ENCODE measurements around the gene KBTBD3.

Gene KBTBD3, protein sequence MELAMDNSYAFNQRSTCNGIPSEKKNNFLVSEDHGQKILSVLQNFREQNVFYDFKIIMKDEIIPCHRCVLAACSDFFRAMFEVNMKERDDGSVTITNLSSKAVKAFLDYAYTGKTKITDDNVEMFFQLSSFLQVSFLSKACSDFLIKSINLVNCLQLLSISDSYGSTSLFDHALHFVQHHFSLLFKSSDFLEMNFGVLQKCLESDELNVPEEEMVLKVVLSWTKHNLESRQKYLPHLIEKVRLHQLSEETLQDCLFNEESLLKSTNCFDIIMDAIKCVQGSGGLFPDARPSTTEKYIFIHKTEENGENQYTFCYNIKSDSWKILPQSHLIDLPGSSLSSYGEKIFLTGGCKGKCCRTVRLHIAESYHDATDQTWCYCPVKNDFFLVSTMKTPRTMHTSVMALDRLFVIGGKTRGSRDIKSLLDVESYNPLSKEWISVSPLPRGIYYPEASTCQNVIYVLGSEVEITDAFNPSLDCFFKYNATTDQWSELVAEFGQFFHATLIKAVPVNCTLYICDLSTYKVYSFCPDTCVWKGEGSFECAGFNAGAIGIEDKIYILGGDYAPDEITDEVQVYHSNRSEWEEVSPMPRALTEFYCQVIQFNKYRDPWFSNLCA

DNA sequence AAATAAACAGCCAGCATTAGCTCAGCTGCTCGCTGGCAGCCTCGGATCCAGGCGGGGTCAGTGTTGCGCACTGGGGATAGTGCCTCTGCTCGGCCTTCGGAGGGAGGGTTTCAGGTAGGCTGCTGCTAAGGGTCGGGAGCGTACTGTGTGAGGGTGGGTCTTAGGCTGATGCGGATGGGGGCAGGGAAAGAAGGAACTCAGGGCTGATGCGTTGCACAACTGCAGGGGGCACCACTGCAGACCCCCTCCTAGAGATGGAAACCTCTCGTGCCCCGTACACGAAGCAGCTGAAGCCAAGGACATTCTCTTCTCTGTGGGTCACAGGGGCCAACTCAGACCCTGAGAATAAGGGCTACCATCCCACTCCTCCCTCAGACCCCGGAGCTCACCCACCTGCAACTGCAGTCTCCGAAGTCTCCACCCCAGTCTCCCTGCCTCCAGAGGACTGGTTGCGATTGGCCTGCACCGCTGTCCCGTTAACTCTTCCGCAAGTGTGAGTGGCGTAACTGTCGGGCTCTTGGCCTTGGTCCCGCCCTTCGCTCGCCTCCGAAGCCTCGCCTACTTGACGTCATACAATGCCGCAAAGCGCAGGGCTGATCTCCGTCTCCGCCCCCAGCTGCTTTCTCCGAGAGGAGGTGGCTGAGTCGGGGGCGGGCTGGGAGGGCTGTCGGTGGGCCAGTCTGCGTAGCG, at the start of gene KBTBD3:
TSS of gene KBTBD3 (minus strand) at position 429 of the 690 bp plus-strand sequence. CDS start 18,250 bp downstream, outside the sequence.
- peak; percentile 98 for DNase-seq

DNA sequence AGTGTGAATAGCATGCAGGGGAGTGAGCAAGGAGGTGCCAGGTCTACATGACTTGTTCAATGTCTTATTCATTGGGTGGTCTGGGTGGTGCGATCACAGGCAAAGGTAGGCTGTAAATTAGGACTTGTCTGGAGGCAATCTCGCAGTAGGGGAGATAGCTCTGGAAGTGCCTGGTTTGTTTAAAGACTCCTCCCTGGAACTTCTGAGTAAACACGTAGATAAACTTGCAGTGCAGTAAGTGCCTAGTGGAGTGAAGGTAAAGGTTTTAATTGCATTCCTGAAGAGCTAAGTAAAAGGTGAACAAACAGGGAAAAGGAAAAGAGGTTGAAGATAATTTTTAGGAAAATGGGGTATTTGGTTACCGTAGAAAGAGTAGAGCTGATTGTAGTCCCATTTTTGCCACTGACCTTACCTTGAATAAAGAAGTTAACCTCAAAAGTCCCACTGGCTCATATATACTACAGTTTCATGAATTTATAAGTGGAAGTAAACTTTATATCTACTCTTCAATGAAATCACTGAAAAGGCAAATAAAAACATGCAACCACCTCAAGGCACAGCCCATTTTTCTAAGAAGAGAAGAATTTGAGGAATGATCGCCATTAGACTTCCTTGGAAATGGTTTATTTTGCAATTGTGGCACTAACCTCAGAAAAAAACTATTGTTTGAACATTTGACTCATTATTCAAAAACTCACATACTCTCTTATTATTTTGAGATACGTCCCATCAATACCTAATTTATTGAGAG, 44.6 kb upstream of the KBTBD3 start:
- no peak for DNase-seq

DNA sequence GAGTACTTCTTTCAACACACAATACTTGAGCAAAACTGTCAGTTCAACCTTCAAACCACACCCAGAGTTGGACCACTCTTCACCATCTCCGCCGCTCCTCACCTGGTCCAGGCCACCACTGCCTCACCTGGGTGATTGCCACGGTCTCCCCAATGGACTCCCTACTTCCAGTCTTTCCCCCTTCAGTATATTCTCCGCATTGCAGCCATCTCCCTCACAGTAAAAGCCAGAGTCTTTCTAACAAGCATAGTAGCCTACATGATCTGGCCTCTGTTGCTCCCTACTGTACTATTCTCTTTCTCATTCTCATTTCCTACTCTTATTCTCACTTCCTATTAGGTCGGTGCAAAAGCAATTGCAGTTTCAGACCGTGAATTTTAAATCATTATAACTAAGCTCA, 28.8 kb upstream of the KBTBD3 start:
- DNase-seq, result no peak

DNA sequence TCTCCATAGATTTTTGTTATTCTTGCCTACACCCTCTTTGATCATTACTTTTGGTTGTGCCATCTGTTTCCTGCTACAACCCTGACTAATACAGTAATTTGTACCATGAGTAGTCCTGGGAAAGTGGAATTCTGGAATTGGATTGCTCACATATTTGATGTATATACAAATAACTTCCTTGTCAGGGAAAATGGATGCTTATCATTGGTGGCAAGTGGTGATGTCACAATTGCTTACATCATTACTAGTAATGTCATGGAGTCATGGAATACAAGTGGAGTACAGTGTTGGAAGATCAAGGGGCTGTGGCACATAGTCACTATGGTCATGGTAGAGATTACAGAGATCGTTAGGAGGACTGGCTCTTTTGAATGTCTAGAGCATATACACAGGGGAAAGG, 24.7 kb upstream of the KBTBD3 start:
- no peak for DNase-seq

DNA sequence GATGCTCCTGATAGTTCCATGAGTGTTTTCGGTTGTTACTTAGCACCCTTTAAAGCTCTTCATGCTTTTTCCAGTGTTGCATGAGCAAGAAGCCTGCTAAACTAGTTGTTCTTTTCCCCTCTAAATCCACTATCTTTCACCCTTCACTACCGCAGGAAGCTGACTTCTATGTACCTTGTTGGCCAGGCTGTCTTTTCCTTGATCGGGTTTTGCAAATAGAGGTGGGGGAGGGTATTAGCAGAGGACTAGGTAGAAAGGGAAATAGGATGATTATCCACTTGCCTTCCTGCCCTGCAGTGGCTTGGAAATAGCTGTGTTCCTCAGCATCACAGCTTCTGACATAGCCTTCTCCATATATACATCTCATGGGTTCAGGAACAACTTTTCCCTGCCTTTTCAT, 24.2 kb upstream of the KBTBD3 start:
- no peak for DNase-seq

DNA sequence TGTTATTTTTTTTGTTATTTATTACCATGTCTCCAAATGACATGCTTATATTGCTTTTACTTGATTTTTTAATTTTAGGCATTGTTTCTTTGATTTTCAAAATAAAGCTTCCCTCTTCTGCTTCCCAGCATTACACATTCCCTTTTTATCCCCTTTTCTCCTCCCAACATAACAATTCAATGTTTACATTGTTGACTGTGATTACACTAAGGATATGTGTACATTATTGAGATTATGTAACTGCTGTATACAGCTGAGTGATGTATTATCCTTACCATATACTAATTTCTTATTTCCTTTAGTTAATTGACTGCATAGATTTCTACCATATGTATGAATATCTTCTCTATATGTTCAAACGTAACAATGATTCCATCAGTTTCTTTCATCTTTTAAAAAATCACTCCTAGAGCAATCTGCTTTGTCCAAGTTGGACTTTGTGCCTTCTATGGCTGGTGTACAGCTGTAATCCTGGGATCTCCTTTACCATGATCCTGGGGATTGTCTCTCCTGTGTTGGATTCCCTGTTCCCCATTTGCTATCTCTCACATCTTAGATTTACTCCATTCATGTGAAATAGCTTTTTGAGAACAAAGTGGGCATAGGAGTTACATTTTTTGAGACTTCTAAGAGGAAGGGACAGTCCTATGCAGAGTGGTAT, 21.9 kb upstream of the KBTBD3 start:
- DNase-seq, result no peak

DNA sequence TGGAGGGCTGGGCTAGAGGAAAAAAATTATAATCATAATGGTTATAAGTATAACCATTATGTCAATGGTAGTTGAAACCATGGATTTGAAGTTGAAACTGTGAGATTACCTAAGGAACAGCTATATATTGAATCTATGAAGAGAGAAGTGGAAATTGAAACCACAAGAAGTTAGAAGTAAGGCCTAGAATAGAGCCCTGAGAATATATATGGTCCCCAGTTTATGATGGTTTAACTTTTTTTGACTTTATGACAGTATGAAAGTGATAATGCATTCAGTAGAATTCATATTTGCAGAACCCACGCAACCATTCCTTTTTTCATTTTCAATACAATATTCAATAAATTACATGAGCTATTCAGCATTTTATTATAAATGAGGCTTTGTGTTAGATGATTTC, 15.3 kb upstream of the KBTBD3 start:
- no peak for DNase-seq

DNA sequence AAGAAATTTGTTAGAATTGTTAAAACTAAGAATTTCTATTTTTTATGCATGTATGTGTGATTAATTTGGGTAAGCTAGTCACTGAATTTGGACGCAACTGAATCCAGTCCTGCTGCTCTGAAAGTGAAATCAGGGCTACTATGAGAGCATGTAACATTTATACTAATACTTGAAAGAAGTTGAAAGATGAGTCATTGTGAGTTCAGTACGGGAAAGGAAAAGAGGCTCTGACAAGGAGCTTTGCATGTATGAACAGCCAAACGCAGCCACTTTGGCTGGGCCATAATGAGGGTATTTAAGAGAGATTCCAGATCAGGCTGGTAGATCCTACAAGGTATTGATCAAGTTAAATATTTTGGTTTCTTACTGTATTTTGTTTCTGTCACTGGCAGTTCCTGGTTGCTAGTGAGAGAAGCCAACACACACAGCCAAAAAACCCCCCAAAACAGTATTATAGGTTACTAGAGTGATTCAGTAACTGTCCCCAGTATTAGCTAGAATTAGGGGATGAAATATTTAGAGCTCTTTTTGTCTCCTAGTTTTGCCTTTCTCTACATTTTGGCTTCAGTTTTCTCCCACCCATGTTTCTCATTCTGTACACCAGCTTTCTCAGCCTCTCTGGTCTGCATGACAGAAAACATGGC, 14.5 kb upstream of the KBTBD3 start:
- DNase-seq, result no peak

DNA sequence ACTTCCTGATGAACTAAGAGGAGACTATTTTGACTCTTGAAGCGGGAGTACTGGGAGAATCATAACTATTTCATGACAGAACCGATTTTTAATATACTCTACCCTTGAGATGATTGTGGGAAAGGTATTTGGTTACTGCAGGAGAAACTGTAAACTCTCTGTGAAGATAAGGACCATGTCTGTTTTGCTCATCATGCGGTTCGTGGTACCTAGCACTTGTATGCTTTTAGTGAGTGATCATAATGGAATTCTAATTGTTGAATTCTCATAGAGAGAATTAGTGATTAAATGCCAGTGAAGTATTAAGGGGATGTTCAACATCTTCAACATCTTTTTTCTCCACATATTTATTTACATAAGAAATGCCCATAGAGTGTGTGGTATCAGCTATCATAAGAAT, 11.7 kb upstream of the KBTBD3 start:
- DNase-seq, result no peak

DNA sequence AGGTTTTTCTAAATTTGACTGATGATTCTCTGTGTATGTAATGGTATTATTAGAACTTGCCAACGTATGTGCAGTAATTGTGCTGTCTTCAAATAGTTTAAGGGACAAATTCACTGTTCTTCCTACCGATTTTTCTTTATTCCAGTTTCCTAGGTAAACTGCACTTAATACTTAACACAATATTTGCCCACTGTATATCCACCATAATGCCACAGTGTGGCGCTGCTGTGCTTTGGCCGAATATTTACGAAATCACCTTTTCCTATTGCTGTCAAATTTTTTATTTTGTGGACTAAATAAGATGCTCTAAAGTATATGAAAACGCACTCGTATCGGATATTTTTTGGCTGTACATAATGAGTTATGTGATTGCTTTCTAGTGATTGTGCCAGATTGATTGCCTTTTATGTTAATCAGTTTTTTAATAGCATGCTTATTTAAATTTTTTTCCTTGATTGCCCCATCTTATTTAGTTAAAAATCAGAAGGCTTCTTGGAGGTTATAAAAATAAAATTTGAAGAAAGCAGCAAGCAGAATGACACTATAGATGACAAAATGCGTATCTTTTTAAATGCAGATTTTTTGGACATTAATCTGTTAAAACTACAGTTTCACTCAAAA, 10.8 kb upstream of the KBTBD3 start:
- DNase-seq, result peak; percentile 72

DNA sequence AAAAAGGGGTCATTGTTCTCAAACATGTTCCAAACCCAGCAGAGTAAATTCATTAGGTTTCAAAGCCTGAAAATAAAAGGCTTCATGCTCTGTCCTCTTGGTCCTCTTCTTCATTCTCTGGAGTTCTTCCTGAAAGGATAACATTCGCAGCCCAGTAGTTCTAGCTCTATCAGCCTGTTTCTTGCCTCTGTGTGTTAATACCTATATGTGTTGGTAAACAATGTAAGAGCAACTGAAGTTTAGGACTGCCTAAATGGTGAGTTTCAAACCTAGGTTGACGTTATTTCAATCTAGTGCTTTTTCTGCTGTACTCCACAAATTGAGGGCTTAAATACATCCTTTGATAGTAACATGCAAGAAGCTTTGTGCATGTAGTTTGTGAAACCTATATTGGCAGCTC, 9.7 kb upstream of the KBTBD3 start:
- no peak for DNase-seq

DNA sequence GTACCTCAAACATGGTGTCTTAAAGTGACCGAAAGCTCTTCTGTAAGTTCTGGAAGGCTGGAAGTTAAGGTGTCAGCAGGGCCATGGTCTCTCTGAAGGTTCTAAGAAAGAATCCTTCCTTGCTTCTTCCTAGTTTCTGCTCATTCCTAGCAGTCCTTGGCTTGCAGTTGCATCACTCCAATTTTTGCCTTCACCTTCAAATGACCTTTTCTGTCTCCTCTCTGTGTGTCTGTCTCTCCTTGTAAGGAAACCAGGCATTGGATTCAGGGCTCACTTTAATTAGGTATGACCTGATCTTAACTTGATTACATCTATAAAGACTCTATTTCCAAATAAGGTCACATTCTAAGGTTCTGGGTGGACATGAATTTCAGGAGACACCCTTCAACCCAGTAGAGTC, 9.0 kb upstream of the KBTBD3 start:
- DNase-seq, result no peak

DNA sequence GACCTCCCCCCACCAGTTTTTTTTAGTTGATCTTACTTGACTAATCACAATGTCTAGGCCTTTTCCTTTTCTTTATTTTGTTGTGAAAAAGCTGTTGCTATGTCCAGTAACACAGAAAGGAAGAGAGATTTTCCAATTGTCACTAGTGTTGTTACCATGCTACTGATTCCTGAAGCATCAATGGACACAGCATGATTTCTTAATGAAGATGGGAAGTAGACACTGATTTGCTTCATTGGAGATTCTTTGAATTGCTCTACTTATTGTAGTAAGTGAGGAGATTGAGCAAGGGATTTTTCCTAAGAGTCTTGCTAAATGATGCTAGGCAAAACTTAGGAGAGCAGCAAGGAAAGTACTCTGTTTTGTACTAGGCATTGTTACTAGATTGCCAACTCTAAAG, 4.9 kb upstream of the KBTBD3 start:
- DNase-seq, result no peak

DNA sequence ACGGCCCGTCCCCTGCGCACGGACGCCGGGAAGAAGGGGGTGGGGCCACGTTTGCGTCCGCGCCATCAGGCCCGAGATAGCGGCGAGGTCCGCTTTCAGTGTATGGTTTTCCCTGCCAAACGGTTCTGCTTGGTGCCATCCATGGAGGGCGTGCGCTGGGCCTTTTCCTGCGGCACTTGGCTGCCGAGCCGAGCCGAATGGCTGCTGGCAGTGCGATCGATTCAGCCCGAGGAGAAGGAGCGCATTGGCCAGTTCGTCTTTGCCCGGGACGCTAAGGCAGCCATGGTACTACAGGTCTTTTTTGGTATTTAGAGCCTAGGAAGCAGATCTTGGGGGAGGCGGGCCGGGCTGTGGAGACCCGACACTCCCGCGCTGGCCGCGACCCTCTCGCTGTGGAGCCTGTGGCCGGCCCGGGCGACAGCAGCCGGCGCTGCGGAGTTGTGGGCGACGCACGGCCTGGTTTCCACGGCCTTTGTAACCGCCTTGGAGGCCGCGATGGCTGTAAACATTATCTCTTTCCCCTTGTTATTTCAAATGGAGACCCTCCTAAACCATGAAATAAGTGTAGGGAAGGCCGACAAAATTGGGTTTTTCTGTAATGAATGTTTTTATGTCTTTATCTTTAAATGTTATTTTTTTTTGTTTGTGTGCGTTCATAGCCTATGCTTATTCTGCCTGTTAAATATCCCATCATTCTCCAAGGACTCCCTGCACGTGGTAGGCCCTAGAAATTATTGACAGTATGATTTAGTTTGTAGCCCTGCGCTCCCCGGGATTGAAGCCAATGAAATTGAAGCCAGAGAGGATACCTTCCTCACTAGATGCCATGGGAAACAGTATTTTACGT, 685 bp upstream of the KBTBD3 start, which contains the start of gene AASDHPPT:
TSS of gene AASDHPPT (plus strand) at position 54 of the 847 bp plus-strand sequence. CDS start at position 103, 49 bp downstream.
- peak; percentile 38 for DNase-seq

DNA sequence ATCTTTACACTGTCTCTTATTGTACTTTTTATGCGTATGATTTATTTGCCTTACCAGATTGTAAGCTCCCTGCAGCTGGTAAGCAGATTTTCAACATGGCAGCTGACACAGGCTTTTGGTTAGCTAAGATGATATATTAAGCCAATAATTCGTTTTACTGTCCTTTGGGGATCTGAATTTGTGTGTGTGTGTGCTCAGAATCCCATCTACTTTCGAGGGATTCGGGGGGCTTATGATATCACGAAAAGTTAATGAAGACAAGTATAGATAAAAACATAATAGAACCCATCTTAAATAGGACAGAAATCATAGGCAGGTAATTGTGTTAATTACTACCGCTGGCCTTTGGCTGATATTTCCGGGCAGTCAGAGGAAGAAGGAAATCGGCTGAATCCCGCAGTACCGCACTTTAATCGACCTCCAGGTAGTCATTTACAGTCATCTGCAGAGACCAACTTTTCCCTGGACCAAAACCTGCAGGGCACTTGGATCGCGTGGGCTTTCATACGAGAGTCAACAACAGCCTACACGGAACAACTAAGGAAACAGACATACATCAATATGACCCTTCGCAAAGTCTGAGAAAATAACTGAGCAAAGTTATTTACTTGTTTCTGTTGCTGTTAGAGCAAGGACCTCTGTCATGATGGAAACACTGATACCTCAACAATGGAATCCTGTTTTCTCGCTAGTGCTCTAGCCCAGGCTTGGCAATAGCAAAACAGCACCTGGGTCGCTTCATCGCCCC, 802 bp downstream of the KBTBD3 start:
- peak; percentile 64 for DNase-seq

DNA sequence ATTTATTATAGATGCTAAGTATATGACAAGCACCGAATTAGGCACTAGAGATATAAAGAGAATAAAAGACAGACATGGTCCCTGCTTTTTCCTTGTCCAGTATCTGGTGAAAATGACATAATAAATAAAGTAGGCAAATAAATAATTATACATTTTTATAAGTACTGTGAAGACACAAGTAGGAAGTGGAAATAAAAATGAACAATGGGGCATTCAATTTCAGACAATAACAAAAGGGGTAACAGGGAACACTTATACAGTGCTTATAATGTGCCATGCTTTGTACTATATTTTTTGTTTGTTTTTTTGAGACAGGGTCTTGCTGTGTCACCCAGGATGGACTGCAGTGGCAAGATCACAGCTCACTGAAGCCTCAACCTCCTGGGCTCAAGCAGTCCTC, 4.3 kb downstream of the KBTBD3 start:
- DNase-seq, result no peak

DNA sequence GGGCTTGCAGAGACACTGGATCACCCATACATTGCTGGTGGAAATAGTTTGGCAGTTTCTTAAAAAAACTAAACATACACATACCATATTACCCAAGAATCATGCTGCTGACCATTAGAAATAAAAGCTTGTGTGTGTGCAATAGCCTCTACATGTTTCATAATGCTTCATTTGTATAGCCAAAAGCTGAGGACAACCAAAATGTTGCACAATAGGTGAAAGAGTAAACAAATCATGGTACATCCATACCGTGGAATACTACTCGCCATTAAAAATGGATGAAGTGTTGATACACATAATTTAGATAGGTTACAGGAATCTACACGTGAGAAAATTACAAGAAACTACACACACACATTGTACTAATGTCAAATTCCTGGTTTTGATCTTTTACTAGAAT, 6.5 kb downstream of the KBTBD3 start:
- DNase-seq, result no peak

DNA sequence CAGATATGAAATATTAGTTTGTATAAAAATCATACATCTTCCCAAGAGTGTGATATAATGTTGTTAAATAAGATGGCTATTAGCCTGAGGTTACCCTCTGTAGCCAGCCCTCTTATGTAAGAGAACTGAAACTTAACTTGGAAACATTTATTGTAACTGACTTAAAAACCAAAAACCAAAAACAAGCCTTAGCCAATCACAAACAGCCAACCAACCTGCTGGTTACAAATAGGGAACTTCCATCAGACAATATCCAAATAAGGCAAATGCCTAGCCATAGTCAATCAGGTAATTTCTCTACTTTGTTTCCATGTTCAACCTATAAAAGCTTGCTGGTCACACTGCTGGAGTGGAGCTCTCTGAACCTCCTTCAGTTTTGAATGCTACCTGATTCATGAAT, 14.1 kb downstream of the KBTBD3 start:
- DNase-seq, result no peak

Measured in NCI-H510A treated with DMSO at 0.1 percent for 48 hours (cell line).